Progenitor cell of endocrine pancreas (in vitro differentiated cells): Measurements from ENCODE around the gene WNT9A. TPM values are rescaled to one million over a fixed set of nuclear protein-coding genes. Genes with fewer than 3 reads are reported as not detected.
A peak's percentile ranks its signal among the peaks of the same experiment; 100 is the strongest.

ENCODE experiments used
- DNase-seq: peaks from one replicate; pipeline ENCODE4 v3.0.0; 2021; ENCODE audit warnings: low spot score; ENCODE audit not compliant: unreplicated experiment
- H3K27ac Mint-ChIP-seq: 2 replicates; pipeline ENCODE4 v1.8.0; 2021; ENCODE audit warnings: mild to moderate bottlenecking, moderate library complexity, mixed read lengths
- H3K27me3 Mint-ChIP-seq: 2 replicates; pipeline ENCODE4 v1.8.0; 2021; ENCODE audit warnings: mixed read lengths
- H3K36me3 Mint-ChIP-seq: 2 replicates; pipeline ENCODE4 v1.8.0; 2022; ENCODE audit warnings: mixed read lengths; ENCODE audit not compliant: insufficient read depth
- H3K4me1 Mint-ChIP-seq: 2 replicates; pipeline ENCODE4 v1.8.0; 2021; ENCODE audit warnings: low read depth, mixed read lengths
- H3K4me3 Mint-ChIP-seq: 2 replicates; pipeline ENCODE4 v1.8.0; 2021; ENCODE audit warnings: low read depth, mild to moderate bottlenecking, moderate library complexity, mixed read lengths
- H3K9me3 Mint-ChIP-seq: 2 replicates; pipeline ENCODE4 v1.8.0; 2021; ENCODE audit warnings: low read depth, mixed read lengths
- CTCF ChIP-seq: fragments of 200-600 bp; sonication (generic); IDR thresholded peaks from one replicate; pipeline ENCODE4 v1.5.0; 2021; ENCODE audit warnings: antibody characterized with exemption, mild to moderate bottlenecking; ENCODE audit not compliant: unreplicated experiment
- total RNA-seq: library from RNA; stranded (reverse); gene quantifications from 2 replicates; pipeline ENCODE4 v1.2.1, GENCODE V29; 2021

WNT9A gene
- total RNA-seq, 1 donor from 2014 or later, result 1.2 TPM

DNA sequence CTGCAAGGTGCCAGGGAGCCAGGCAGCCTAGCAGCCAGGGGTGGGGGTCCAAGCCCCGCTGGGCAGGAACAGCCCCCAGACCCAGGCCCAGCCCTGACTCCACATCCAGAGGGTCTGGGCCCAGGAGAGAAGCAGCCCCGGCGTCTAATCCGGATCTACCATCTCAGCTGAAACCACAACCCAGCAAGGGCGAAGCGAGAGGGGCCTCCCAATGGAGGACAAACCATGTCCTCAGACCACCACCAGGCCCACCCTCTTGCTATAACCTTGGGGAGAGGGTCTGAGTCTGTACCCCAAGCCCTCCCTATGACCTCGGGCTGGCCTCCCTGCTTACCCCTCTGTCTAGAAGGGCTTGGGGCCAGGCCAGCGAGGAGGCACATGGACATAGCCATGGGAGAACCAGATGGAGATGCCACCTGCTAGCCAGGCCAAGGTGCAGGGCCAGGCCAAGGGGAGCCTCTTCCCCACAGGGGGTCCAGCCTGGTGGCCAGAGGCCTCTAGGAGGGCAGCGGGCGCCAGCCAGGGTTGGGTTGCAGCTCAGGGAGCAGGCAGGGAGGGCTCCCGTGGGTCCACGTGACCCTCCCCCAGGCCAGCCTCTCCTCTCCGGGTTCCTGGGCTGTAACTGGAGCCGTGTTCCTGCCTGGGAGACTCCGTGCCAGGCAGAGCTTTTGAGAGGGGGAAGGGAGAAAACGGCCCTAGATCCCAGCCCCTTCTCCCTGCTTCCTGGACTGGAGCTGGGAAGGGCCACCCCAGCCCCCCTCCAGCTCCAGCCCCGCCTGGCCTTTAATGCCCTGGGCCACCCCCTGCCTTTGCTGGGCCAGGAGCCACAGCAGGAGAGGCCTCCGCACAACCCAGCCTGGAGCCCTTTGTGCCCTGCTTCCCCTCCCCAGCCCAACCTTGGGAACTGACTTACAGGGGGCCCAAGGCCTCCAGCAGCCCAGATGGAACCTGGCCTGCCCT lies 2.5 kb downstream of the WNT9A start:
- peak; percentile 10 for DNase-seq
- H3K4me1 Mint-ChIP-seq, result peaks cover 1% of the 10 kb centered on the region
- TF ChIP-seq CTCF, result no peak
- H3K36me3 Mint-ChIP-seq, result no peaks in the 10 kb centered on the region
- no peaks in the 10 kb centered on the region for H3K9me3 Mint-ChIP-seq
- H3K27me3 Mint-ChIP-seq, result peaks cover 20% of the 10 kb centered on the region
- no peak overlapping the region for H3K4me3 Mint-ChIP-seq
- no peak overlapping the region for H3K27ac Mint-ChIP-seq

DNA sequence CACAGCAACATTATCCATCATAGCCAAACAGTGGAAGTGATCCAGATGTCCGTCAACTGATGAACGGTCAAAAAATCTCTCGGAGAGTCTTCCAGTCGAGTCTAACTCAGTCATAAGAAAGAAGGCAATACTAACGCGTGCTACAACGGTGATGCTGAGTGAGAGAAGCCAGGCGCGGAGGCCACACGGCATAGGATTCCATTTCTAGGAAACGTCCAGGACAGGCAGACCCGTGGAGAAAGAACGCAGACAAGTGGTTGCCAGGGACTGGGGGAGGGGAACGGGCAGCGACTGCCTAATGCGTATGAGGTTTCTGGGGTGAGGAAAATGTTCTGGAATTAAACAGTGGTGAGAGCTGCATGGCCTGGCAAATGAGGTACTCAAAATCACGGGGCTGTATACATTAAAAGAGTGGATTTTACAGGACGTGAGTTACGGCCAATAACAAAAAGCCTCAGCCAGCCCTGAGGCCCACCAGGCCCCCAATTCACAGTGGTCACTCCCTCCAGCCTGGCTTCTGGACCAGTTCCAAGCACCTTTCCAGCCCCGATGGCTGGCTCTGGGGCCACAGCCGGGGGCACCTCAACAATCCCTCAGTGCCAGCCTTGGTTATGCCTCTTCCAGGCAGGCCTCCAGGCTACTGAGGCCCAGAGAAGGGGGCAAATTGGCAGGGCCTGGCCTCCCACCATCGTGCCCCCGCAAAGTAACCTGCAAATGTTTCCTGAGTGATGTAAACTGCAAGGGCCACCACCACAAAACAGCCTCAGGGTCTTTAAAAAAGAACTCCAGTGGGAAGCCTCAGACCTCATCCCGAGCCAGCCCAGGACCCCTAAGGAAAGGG lies 3.4 kb downstream of the WNT9A start:
- Mint-ChIP-seq H3K4me1 (peaks cover 1% of the 10 kb centered on the region), H3K27ac (peak overlapping the region; percentile 5), H3K27me3 (peaks cover 17% of the 10 kb centered on the region), H3K4me3 (no peak overlapping the region), H3K9me3 (no peaks in the 10 kb centered on the region), H3K36me3 (no peaks in the 10 kb centered on the region)
- peak; percentile 4 for DNase-seq
- TF ChIP-seq CTCF, result no peak

- Mint-ChIP-seq H3K27ac (peak overlapping the region; percentile 5), H3K4me1 (peaks cover 1% of the 10 kb centered on the region), H3K4me3 (no peak overlapping the region), H3K9me3 (no peaks in the 10 kb centered on the region), H3K36me3 (no peaks in the 10 kb centered on the region), H3K27me3 (peaks cover 13% of the 10 kb centered on the region)
- no peak for TF ChIP-seq CTCF
- peak; percentile 0 for DNase-seq
Observed at GRCh38 chr1:227943381-227944089, 4.2 kb downstream of the WNT9A start.

DNA sequence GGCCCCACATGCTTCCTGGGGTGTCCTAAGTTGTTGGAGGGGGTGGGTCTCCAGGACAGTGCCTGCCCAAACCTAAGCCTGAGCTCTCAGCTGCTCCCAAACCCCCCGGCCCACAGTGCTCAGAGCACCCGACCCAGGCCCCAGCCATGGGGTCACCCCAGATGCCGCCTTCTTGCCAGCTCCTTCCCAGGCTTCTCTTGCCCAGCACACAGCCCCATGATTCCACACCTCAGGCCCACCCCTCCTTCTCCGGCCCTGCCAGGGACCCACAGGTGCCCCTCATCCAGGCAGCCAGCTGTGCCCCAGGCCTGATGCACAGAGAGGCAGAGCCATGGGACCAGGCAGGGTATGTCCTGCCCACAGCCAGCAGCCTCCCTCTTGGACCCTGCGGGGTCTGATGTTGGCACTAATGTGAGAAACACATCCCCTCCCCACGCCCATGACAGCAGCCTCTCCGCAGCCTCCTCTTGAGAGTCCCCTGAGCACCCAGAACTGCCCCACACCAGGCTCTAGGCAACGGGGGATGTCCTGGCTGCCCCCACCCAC lies 4.9 kb downstream of the WNT9A start:
- H3K4me1 Mint-ChIP-seq, result peaks cover 1% of the 10 kb centered on the region
- H3K36me3 Mint-ChIP-seq, result no peaks in the 10 kb centered on the region
- H3K27ac Mint-ChIP-seq, result no peak overlapping the region
- H3K9me3 Mint-ChIP-seq, result no peaks in the 10 kb centered on the region
- peaks cover 13% of the 10 kb centered on the region for H3K27me3 Mint-ChIP-seq
- no peak overlapping the region for H3K4me3 Mint-ChIP-seq
- TF ChIP-seq CTCF, result no peak
- DNase-seq, result peak; percentile 7
